ENCODE data around the gene USH2A.

Gene USH2A

GRCh38 chr1:215765833-215766232, 657.4 kb downstream of the USH2A start:
- DNase-seq, result no peak

GRCh38 chr1:215761446-215761845, 661.8 kb downstream of the USH2A start:
- DNase-seq, result no peak

DNA sequence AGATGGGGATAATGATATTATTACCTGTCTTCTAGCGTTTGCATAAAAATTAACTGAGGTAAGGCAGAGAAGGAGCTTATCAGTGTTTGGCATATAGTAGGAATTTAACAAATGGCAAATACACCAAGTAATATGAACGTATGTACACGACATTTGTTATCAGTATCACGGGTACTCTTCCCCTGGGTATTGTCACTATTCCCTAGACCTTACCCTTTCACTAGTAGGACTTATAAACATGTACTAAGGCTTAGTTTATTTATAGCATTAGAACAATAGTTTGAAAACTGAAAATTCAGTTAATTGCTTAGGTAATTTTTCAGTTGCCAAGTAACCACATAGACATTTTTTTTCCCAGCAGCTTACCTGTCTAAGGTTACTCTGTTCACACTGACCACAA, 669.1 kb downstream of the USH2A start:
- DNase-seq, result no peak

- DNase-seq, result peak; percentile 7 to 28
These were observed 673.8 kb downstream of the USH2A start for GRCh38 chr1:215749414-215749813.

DNA sequence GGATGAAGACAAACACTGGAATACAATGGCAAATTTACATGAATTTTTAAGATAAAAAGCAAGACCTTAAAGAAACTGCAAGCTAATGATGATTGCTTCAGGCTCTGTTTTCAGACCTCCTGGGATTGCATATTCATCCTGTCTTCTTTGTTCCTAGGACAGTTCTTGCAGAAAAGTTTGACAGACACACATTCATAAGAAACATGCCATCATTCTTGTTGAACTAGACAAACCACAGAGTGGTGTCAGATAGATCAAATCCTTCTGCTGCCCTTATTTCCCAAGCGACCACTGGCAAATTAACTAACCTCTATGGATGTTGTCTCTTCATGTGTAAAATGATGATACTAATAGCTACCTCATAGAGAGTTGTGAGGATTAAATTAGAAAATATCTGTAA, 674.8 kb downstream of the USH2A start:
- no peak for DNase-seq

GRCh38 chr1:215744419-215744818, 678.8 kb downstream of the USH2A start:
- no peak for DNase-seq

DNA sequence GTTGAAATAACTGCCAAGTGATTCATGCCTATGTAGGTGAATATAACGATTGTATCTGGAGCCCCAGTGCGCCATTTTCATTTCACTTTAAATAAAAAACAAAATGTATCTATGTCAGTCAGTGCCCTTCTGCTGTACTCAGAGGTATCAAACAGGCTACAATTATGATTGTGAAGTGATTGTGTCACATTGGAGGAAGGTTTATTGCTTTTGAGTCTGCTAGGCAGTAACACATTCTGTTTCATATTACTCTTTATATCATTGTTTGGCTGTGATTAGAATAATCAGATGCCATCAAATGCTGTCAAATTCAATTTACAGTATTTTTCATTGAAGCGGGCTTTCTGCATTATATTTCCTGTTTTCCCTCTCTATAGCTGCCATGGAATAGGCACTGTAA, 684.2 kb downstream of the USH2A start:
- no peak for DNase-seq

DNA sequence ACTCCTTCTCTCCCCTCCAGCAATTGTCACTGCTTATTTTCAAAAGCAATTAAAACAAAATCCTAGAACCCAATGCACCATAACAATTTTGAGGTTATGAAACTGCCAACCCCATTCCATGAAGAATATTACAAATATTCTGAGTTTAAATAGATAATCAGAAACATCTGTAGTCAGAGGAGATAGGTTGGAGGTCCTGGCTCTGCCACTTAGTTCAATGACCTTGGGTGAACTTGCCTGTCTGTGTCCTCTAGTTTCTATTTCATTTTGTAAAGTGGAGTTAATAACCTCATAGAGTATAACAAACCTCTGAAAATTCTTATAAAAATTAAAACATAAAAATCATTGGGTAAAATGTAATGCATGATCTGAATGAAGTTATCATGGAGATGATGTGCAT, 691.5 kb downstream of the USH2A start:
- no peak for DNase-seq

DNA sequence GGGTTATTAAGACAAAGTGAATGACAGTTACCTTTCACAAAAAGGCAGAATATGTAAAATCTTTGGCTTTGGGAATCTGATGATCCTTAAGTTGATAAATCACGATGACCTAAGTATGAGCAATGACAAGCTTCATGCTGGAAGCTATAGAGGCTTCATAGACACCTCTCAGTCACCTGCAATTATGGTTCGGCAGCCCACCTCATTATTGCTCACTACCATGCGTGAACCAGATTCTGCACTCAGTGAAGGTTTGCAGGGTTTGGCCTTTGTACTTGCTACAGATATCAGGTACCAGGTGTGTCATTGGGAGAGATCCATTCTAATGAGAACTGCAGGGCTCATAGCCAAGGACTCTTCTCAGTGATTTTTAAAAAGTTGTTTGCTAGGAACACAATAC, 692.6 kb downstream of the USH2A start:
- DNase-seq, result no peak

DNA sequence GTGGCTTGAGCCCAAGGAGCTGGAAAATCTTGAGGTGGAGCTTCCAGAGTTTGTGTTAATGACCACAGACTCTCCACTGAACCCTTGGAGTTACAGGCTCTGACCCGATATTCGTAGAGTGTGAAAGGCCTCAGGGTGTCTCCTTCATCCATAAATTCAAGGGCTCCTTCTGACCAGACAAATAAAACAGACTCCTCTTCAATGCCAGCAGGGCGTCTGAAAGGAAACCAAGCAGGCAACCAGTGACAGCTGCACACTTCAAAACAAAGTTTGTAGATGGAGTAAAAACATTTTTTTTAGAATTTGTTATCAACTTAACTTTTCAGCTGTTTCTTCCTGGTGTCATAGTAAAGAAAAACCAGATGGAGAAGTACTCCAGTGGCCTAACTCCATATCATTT, 695.1 kb downstream of the USH2A start:
- no peak for DNase-seq

DNA sequence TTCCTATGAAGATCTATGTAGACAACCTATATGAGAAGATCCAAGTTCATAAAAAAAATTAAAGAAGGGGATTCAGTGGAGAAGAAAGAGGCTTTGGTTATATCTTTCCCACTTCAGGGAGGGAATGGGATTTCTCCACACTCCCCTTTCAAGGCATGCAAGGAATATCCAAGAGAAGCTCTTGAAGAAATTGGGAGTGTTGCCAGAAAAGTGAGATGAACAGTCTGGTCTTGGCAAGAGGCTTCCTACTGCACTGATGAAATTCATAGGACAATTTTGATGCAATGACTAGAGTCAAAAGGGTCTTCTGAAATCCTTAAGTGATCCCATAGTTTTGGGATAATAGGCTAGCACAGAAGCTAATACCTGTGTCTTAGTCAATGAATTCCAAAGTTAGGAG, 703.1 kb downstream of the USH2A start:
- no peak for DNase-seq

GRCh38 chr1:215719552-215719951, 703.7 kb downstream of the USH2A start:
- no peak for DNase-seq

GRCh38 chr1:215718575-215719287, 704.5 kb downstream of the USH2A start:
- no peak for DNase-seq

DNA sequence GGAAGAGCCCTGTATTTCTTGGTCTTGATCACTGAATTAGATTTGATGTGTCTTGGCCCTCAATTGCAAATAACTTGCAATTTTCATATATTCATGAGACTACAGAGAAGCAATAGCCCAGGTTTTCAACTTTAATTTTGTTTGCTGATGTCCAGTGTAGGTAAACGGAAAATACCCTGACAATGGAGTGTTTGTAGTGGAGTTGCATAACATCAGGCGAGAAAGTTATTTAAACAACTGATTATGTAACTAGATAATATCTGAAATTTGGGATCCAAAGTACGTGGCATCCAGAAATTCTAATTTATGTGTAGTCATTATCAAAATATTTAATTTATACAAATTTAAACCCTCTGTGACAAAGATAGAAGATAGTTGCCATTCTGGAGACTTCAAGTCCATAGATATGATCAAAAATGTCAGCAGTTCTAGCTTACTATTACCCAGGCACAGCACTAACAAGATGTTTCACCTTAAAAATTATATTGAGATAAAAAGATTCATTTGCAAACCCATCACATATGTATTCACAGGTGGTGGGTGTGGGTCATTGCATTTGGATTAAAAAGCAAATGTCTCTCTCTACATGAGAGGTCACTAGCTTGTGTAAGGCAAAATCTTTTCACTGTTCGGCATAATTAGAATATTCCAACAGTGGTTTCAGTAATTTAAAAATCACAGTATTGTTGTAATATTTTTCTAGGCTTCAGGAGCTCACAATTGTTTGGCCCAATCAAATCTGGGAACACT, 705.4 kb downstream of the USH2A start:
- no peak for DNase-seq

GRCh38 chr1:215710899-215711225, 712.4 kb downstream of the USH2A start:
- DNase-seq, result no peak

- DNase-seq, result peak in 1 of 2 experiments; percentile 28
These were observed 713.0 kb downstream of the USH2A start for GRCh38 chr1:215710036-215710898.

DNA sequence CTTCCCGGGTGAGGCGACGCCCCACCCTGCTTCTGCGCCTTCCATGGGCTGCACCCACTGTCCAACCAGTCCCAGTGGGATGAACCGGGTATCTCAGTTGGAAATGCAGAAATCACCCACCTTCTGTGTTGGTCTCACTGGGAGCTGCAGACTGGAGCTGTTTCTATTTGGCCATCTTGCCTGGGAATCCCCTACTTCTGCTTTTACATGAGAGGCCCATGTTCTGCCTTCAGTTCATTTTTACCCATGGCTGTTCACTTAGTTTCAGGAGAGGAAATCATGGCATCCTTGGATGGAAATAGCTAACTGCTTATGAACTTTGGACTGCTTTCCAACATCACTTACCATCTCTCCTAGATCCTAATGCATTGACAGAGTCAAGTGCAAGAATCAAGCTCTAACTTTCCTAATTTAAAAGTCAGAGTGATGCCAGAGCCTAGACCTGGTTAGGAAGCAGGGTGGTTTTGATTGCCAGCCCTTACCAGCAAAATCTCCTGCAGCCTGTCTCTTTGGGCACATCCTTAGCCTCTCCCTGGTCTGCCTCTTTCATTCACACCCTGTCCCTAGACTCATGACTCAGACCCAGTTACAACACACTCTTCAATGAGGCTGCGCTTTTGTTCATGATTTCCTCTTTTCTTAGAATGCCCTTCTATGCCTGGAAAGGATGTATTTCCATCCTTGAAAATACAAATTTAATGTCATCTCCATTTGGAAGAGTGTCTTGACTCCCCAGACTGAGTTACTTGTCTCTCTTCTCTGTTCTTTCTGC, 719.0 kb downstream of the USH2A start:
- no peak for DNase-seq

DNA sequence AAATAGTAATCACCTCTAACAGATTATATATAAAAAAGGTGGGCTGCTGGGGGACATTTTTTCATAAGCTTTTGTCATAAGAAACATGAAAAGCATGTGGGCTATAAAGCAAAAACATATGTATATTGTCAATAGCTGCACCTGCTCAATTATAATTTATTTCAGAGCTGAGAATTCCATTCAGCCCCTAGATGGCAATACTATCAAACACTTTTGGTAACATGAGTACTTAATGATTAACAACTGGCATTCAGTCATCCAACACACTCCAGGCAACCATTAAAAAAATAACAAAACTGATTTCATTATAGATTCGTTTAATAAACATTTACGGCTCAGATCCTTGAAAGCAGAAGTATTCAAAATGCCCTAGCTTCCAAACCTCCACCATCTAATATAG, 741.0 kb downstream of the USH2A start:
- no peak for DNase-seq

GRCh38 chr1:215681041-215681440, 742.2 kb downstream of the USH2A start:
- no peak for DNase-seq

DNA sequence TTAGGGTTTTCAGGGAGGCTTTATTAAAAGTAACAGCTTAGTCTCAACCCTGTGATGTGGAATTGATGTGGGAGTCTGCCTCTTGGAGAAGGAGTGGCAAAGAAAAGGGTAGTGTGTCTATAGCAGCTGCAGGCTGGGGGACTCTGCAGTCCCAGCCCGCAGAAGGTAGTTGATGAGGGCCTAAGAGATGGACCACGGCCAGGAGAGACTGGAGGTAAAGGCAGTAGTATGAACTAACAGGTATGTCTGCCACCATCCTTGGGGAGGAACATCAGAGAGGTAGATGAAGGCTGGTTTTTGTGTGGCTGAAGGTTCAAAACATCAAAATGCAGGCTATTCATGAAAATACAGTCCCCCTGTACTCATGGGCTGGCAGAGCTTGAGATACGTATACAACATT, 744.0 kb downstream of the USH2A start:
- DNase-seq, result no peak

DNA sequence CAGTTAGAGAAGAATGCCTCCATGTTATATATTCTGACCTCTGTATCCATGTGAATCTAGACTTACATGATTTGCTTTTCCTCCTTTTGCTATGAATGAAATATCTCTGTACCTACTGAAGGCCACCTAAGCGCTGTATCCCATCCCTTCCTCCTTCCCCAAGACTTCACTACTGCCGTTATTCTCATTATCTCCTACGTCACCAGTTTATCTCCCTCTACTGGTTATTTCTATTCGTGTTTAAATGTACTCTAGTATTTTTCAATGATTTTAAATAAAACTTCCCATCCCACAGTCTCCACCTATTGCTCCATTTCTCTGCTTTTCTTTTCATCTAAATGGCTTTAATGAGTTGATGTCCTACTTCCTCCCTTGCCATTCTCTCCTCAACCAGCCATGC, 746.1 kb downstream of the USH2A start:
- DNase-seq, result no peak

DNA sequence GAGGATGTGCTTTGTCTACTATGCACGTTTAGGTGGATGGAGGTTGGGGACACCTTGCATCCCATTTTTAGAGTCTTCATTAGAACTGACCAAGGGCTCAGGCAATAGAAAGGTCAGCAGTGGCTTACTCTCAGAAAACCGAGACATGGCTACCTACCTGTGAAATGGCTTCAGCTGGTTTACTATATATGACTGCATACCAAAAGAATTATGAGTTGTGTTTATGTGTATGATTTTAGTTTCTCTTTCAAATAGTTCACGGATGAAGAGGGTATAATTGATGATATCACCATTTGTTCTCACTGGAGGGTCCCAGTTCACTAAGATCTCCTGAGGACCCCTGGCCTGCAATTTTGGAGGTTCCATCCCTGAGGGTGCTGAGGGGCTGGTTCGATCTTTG, 749.3 kb downstream of the USH2A start:
- DNase-seq, result no peak

DNA sequence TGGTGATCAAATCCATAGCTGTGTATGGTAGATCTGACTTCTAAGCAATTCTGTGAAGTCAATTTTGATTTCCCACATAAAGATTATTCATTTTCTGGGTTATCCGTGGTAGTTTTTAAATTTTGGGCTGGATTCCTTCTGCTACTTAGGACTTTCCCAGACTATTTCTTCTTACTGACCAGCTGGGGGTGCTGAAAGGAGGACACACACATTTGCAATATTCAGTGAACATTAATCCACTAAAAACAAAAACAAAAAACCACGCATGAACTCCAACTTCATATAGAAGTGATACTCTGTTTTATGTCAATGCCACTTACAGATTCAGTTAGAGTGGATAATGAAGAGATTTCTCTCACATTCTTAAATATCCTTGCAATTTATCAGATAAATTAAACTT, 750.8 kb downstream of the USH2A start:
- no peak for DNase-seq
